ENCODE data around the gene ZFPL1. TPM values are rescaled to one million over a fixed set of nuclear protein-coding genes. Genes with fewer than 3 reads are reported as not detected.

The ZFPL1 gene
- total and polyA plus RNA-seq, 10 of the 15 experiments (the other 5 are each of a cell fraction or from before 2014, with no cell fraction given): 2.2 to 37.8 (median 27.0) TPM

- TF ChIP-seq EGR1 (IDR thresholded peaks at IDR 0.05; ENCODE audit: borderline replicate concordance in 1 of 2, low read depth in 2 of 2, low read length in 2 of 2) (no peak), ZNF207 (IDR thresholded peaks at IDR 0.05; ENCODE audit: borderline replicate concordance) (no peak; the same call in 1 of the 2 replicates), NKRF (conservative IDR thresholded peaks at IDR 0.05) (peak; percentile 91), HCFC1 (IDR thresholded peaks at IDR 0.05; ENCODE audit: low read length) (peak; percentile 60; the same call in 1 of the 2 replicates), ESRRA (IDR thresholded peaks at IDR 0.05; ENCODE audit: low read length) (no peak), MAX (IDR thresholded peaks at IDR 0.05; ENCODE audit: low read depth, low read length) (0 out of 2 replicates have a peak, but pooled peaks have one; percentile 9), BHLHE40 (IDR thresholded peaks at IDR 0.05; ENCODE audit: borderline replicate concordance in 1 of 2, low read depth in 2 of 2, low read length in 1 of 2) (peak; percentile 54 to 93; a peak in 2 of 4 replicates), TCF7 (IDR thresholded peaks at IDR 0.05; ENCODE audit: borderline replicate concordance) (no peak), PAX5 (IDR thresholded peaks at IDR 0.05; ENCODE audit: borderline replicate concordance, low read depth, low read length) (0 out of 2 replicates have a peak, but pooled peaks have one; percentile 7), CBFB (IDR thresholded peaks at IDR 0.05; ENCODE audit: low read depth) (peak; percentile 80), EED (IDR thresholded peaks at IDR 0.05; ENCODE audit: low read depth) (0 out of 2 replicates have a peak, but pooled peaks have one; percentile 12), SIX5 (IDR thresholded peaks at IDR 0.05; ENCODE audit: low read depth, low read length, severe bottlenecking) (peak; percentile 44)
Observed at GRCh38 chr11:65040847-65041622, 43.0 kb upstream of the ZFPL1 start, which contains the start of gene SAC3D1 (continued).

Measured in GM12878 (cell line).